ENCODE data around the gene GIPC3.

DNA sequence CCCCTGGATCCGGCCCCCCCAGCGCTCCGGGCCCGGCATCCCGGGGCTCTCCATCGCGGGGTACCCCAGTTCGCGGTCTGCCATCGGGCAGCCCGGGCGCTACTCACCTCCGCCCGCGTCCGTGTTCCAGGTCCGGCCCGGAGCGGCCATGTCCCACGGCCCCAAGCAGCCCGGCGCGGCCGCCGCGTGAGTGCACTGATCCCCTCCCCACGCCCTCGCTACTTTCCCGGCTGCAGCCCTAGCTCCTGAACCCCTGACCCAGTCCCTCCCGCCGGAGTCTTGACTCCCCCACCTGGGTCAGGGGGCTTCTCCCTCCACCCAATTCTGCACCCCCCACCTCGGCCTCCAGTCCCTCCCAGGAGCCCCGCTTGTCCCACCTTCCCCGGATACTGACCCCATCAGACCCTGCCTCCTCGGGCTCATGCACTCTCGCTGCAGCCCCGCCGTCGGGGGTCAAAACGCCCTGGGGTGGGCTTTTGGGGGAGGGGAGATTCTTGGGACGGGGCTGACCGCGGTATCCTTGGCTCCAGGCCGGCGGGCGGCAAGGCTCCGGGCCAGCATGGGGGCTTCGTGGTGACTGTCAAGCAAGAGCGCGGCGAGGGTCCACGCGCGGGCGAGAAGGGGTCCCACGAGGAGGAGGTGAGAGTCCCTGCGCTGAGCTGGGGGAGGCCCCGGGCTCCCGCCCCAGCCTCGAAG lies 12.0 kb upstream of the GIPC3 start:
- TF ChIP-seq, protein P1, sequence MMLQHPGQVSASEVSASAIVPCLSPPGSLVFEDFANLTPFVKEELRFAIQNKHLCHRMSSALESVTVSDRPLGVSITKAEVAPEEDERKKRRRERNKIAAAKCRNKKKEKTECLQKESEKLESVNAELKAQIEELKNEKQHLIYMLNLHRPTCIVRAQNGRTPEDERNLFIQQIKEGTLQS (IDR thresholded peaks at IDR 0.05; ENCODE audit: insufficient read depth, low read depth, low read length), result no peak
- no peak for TF ChIP-seq CTCF (IDR thresholded peaks at IDR 0.05; ENCODE audit: control extremely low read depth in 1 of 3, insufficient read depth in 1 of 3, low read depth in 1 of 3, low read length in 3 of 3)
